H9 (cell line): ENCODE data around the gene PRRX2. TPM values are rescaled to one million over a fixed set of nuclear protein-coding genes. Genes with fewer than 3 reads are reported as not detected.

Experiments
- DNase-seq: peaks from one replicate; pipeline ENCODE4 v3.0.0-alpha.2; 2017
- H2AFZ ChIP-seq: one replicate; pipeline ENCODE4 v1.6.1; 2013; ENCODE audit warnings: mild to moderate bottlenecking, low read length, control low read depth, moderate library complexity
- H2AK5ac ChIP-seq: 2 replicates; pipeline ENCODE4 v1.6.1; 2013; ENCODE audit warnings: low read length, control low read depth, mixed read lengths; ENCODE audit not compliant: insufficient read length
- H2BK120ac ChIP-seq: one replicate; pipeline ENCODE4 v1.6.1; 2013; ENCODE audit warnings: low read depth, mild to moderate bottlenecking, low read length, control low read depth, inconsistent platforms; ENCODE audit not compliant: poor library complexity, severe bottlenecking
- H2BK12ac ChIP-seq: 2 replicates; pipeline ENCODE4 v1.6.1; 2013; ENCODE audit warnings: low read length, control low read depth, mixed read lengths, low read depth; ENCODE audit not compliant: insufficient read length
- H2BK15ac ChIP-seq: 2 replicates; pipeline ENCODE4 v1.6.1; 2013; ENCODE audit warnings: low read depth, low read length, control low read depth
- H2BK20ac ChIP-seq: one replicate; pipeline ENCODE4 v1.6.1; 2013; ENCODE audit warnings: low read depth, mild to moderate bottlenecking, low read length, control low read depth, inconsistent platforms; ENCODE audit not compliant: poor library complexity, severe bottlenecking
- H2BK5ac ChIP-seq: 2 replicates; pipeline ENCODE4 v1.6.1; 2013; ENCODE audit warnings: low read length, control low read depth, mixed read lengths; ENCODE audit not compliant: insufficient read length
- H3K14ac ChIP-seq: 2 replicates; pipeline ENCODE4 v1.6.1; 2013; ENCODE audit warnings: low read length, control low read depth; ENCODE audit not compliant: insufficient read depth
- H3K18ac ChIP-seq: 2 replicates; pipeline ENCODE4 v1.6.1; 2013; ENCODE audit warnings: low read depth, mild to moderate bottlenecking, mixed read lengths, low read length, control low read depth; ENCODE audit not compliant: insufficient read length
- H3K23ac ChIP-seq: 2 replicates; pipeline ENCODE4 v1.6.1; 2013; ENCODE audit warnings: low read length, control low read depth, mixed read lengths, low read depth; ENCODE audit not compliant: insufficient read length
- H3K23me2 ChIP-seq: 2 replicates; pipeline ENCODE4 v1.6.1; 2013; ENCODE audit warnings: low read depth, mild to moderate bottlenecking, mixed read lengths, low read length, control low read depth; ENCODE audit not compliant: insufficient read length, poor library complexity, severe bottlenecking
- H3K27ac ChIP-seq: 2 replicates; pipeline ENCODE4 v1.5.1; 2013; ENCODE audit warnings: low read length, control low read depth, mixed read lengths, low read depth; ENCODE audit not compliant: insufficient read length
- H3K27me3 ChIP-seq: 2 replicates; pipeline ENCODE4 v1.6.1; 2013; ENCODE audit warnings: low read length, control low read depth, inconsistent platforms; ENCODE audit not compliant: insufficient read depth
- H3K4ac ChIP-seq: 2 replicates; pipeline ENCODE4 v1.6.1; 2013; ENCODE audit warnings: low read depth, mild to moderate bottlenecking, control low read depth, inconsistent platforms, low read length, moderate library complexity
- H3K4me1 ChIP-seq: 2 replicates; pipeline ENCODE4 v1.6.1; 2013; ENCODE audit warnings: low read length, control low read depth, inconsistent platforms; ENCODE audit not compliant: insufficient read depth
- H3K4me2 ChIP-seq: 2 replicates; pipeline ENCODE4 v1.6.1; 2013; ENCODE audit warnings: low read length, control low read depth, mixed read lengths; ENCODE audit not compliant: insufficient read length, insufficient read depth
- H3K56ac ChIP-seq: 2 replicates; pipeline ENCODE4 v1.6.1; 2013; ENCODE audit warnings: low read depth, mild to moderate bottlenecking, mixed read lengths, low read length, control low read depth; ENCODE audit not compliant: insufficient read length
- H3K79me1 ChIP-seq: 2 replicates; pipeline ENCODE4 v1.6.1; 2013; ENCODE audit warnings: low read depth, mild to moderate bottlenecking, moderate library complexity, low read length, control low read depth, inconsistent platforms; ENCODE audit not compliant: insufficient read depth, poor library complexity, severe bottlenecking
- H3K79me2 ChIP-seq: 2 replicates; pipeline ENCODE4 v1.6.1; 2013; ENCODE audit warnings: low read length, control low read depth, inconsistent platforms; ENCODE audit not compliant: insufficient read depth
- H3K9ac ChIP-seq: 2 replicates; pipeline ENCODE4 v1.6.1; 2013; ENCODE audit warnings: low read length, control low read depth, mixed read lengths; ENCODE audit not compliant: insufficient read length; ENCODE audit errors: extremely low read depth
- H3K9me3 ChIP-seq: one replicate; pipeline ENCODE4 v1.6.1; 2013; ENCODE audit warnings: low read depth, low read length, inconsistent platforms; ENCODE audit not compliant: control insufficient read depth
- H3T11ph ChIP-seq: one replicate; pipeline ENCODE4 v1.6.1; 2013; ENCODE audit warnings: mild to moderate bottlenecking, low read length, control low read depth, inconsistent platforms
- H4K20me1 ChIP-seq: one replicate; pipeline ENCODE4 v1.6.1; 2013; ENCODE audit not compliant: control insufficient read depth, insufficient read length, insufficient read depth
- H4K5ac ChIP-seq: 2 replicates; pipeline ENCODE4 v1.6.1; 2013; ENCODE audit warnings: low read depth, mild to moderate bottlenecking, mixed read lengths, low read length, control low read depth; ENCODE audit not compliant: insufficient read length
- H4K8ac ChIP-seq: replicated peaks from 2 replicates; pipeline ENCODE4 v1.6.1; 2013; ENCODE audit warnings: low read length, control low read depth, mixed read lengths, low read depth; ENCODE audit not compliant: insufficient read length
- H4K91ac ChIP-seq: 2 replicates; pipeline ENCODE4 v1.6.1; 2013; ENCODE audit warnings: low read depth, mild to moderate bottlenecking, moderate library complexity, mixed read lengths, low read length, control low read depth; ENCODE audit not compliant: insufficient read length
- H3K27ac Mint-ChIP-seq, 3 experiments: 2 replicates in 2 of 3; 3 replicates in 1 of 3; pipeline ENCODE4 v1.8.0; 2020 to 2021; ENCODE audit warnings: mixed read lengths in 3 of 3, mild to moderate bottlenecking in 1 of 3, moderate library complexity in 1 of 3
- H3K27me3 Mint-ChIP-seq: 2 replicates; pipeline ENCODE4 v1.8.0; 2021; ENCODE audit warnings: low read depth, mild to moderate bottlenecking, moderate library complexity, mixed read lengths
- H3K36me3 Mint-ChIP-seq, 3 experiments: 2 replicates in 2 of 3; 3 replicates in 1 of 3; pipeline ENCODE4 v1.8.0; 2020 to 2021; ENCODE audit warnings: low read depth in 3 of 3, mixed read lengths in 3 of 3; ENCODE audit not compliant: insufficient read depth in 1 of 3
- H3K4me1 Mint-ChIP-seq, 2 experiments: 2 replicates each; pipeline ENCODE4 v1.8.0; 2020; ENCODE audit warnings: mixed read lengths in 2 of 2
- H3K4me3 Mint-ChIP-seq, 2 experiments: 2 replicates in 1 of 2; 3 replicates in 1 of 2; pipeline ENCODE4 v1.8.0; 2020 to 2021; ENCODE audit warnings: mild to moderate bottlenecking in 2 of 2, mixed read lengths in 2 of 2, moderate library complexity in 1 of 2
- H3K9me3 Mint-ChIP-seq, 2 experiments: 2 replicates in 1 of 2; 3 replicates in 1 of 2; pipeline ENCODE4 v1.8.0; 2020; ENCODE audit warnings: mild to moderate bottlenecking in 2 of 2, mixed read lengths in 2 of 2, moderate library complexity in 1 of 2
- CTCF ChIP-seq: fragments of 200-600 bp; sonication (generic); conservative IDR thresholded peaks from 3 replicates; pipeline ENCODE4 v1.8.0; 2021; ENCODE audit warnings: antibody characterized with exemption, mild to moderate bottlenecking
- WGBS: extraction: QIAGEN DNeasy Blood & Tissue Kit; methylation state at CpG from one replicate; pipeline ENCODE4 v1.1.7; 2013; ENCODE audit warnings: missing lambda C conversion rate, low lambda C conversion rate, mixed read lengths; ENCODE audit not compliant: insufficient read length; ENCODE audit errors: extremely low coverage; 5-methylcytosine and 5-hydroxymethylcytosine counted together
- total RNA-seq: library from RNA; stranded (reverse); gene quantifications from 2 replicates; pipeline ENCODE4 v1.2.1, GENCODE V29; 2021

The PRRX2 gene
- total RNA-seq, 1 experiment from 2014 or later, result 3.9 TPM

- no peak overlapping the region for H4K5ac ChIP-seq
- H3K79me1 ChIP-seq, result no peaks in the 10 kb centered on the region
- H2BK120ac ChIP-seq, result no peak overlapping the region
- no peaks in the 10 kb centered on the region; the same call in 1 of the 2 replicates for H3K4me1 ChIP-seq
- no peak overlapping the region for H3K4me2 ChIP-seq
- no peak overlapping the region for H3K4ac ChIP-seq
- no peaks in the 10 kb centered on the region for H3K79me2 ChIP-seq
- no peak overlapping the region for H2AFZ ChIP-seq
- peaks cover 26% of the 10 kb centered on the region for H3K27me3 Mint-ChIP-seq
- no peak for TF ChIP-seq CTCF
- no peak overlapping the region for H2BK5ac ChIP-seq
- no peak overlapping the region for H3K23ac ChIP-seq
- H4K91ac ChIP-seq, result no peak overlapping the region
- H3K4me1 Mint-ChIP-seq, result peaks cover 10 to 12% of the 10 kb centered on the region in 2 experiments
- peak overlapping the region; percentile 34 for H3K18ac ChIP-seq
- no peaks in the 10 kb centered on the region for H3K9me3 Mint-ChIP-seq
- no peak overlapping the region for H2BK20ac ChIP-seq
- no peak overlapping the region for H2AK5ac ChIP-seq
- H3K27me3 ChIP-seq, result no peaks in the 10 kb centered on the region; the same call in 1 of the 2 replicates
- no peak overlapping the region for H4K8ac ChIP-seq
- DNase-seq, result no peak
- no peaks in the 10 kb centered on the region for H3K36me3 Mint-ChIP-seq
- H3K14ac ChIP-seq, result no peak overlapping the region
- no peak overlapping the region for H2BK12ac ChIP-seq
- peaks cover 3% of the 10 kb centered on the region for H3K23me2 ChIP-seq
- peak overlapping the region in 1 of 2 experiments; percentile 38; a peak in 2 of 5 replicates for H3K4me3 Mint-ChIP-seq
- WGBS, result no CpG with 5 or more reads among the region's 13 CpGs
- H3K27ac Mint-ChIP-seq, result no peak overlapping the region
- H3K9me3 ChIP-seq, result no peaks in the 10 kb centered on the region
- H2BK15ac ChIP-seq, result no peak overlapping the region
- H4K20me1 ChIP-seq, result no peaks in the 10 kb centered on the region
- H3K56ac ChIP-seq, result no peak overlapping the region
- H3K27ac ChIP-seq, result no peak overlapping the region
- no peak overlapping the region for H3K9ac ChIP-seq
- H3T11ph ChIP-seq, result no peak overlapping the region
Measured at GRCh38 chr9:129669946-129670345, 4.5 kb downstream of the PRRX2 start.
